WTC11 (cell line): ENCODE measurements around the gene FNDC3B.

ENCODE experiments used
- NR3C1 ChIP-seq: sonication (generic); formaldehyde crosslinking; conservative IDR thresholded peaks from 2 replicates; pipeline ENCODE4 v1.8.1; 2023; ENCODE audit warnings: low read depth, mild to moderate bottlenecking, missing genetic modification reagents
- ZNF219 ChIP-seq: sonication (generic); formaldehyde crosslinking; IDR thresholded peaks from 2 replicates; pipeline ENCODE4 v1.8.0; 2023; ENCODE audit warnings: missing genetic modification reagents, mild to moderate bottlenecking, borderline replicate concordance
- TF ChIP-seq, protein P1 (sequence below): fragments of 250-450 bp; sonication (Bioruptor Pico); IDR thresholded peaks from 2 replicates; pipeline ENCODE4 v1.9.0; 2021; ENCODE audit warnings: moderate library complexity, mild to moderate bottlenecking, inconsistent platforms, borderline replicate concordance
- TF ChIP-seq, protein P2 (sequence below): fragments of 200-600 bp; IDR thresholded peaks from 2 replicates; pipeline ENCODE4 v1.8.0; 2022; ENCODE audit warnings: antibody characterized with exemption
- TF ChIP-seq, protein P3 (sequence below): sonication (generic); formaldehyde crosslinking; IDR thresholded peaks from 2 replicates; pipeline ENCODE4 v1.8.0; 2023; ENCODE audit warnings: missing genetic modification reagents
- TF ChIP-seq, protein P4 (sequence below): sonication (generic); formaldehyde crosslinking; IDR thresholded peaks from 2 replicates; pipeline ENCODE4 v1.8.1; 2022; ENCODE audit warnings: low read depth, missing genetic modification reagents, borderline replicate concordance

DNA sequence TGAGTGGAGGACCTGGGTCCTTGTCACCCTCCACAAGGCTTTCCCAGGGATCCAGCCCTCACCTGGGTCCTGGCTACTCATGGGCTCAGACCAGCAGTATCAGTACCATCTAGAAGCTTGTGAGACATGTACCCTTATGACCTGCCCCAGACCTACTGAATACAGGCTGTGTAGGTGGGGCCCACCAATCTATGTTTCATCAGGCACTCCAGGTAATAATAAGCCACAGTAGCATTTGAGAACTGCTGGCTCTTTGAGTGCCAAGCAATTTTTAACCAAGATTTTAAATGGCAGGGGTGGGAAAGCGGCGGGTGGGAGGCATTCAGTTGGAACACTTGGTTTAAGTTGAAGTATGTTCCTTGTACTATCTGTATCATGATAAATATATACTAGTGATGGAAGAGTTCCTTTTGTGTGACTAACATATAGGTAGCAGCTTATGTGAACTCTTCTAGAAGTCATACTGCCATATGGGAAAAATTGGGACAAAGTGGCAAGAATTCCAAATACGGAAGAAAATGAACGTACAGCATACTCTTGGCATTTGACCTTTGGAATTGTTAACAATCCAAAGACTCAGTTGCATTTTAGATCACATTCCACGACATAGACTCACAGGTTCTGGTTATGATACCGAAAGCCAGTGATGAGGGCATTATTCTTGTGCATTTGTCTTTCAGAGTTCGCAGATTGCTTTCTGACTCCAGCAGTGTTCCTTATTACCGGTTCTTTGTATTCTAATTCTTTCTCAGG is 218.4 kb downstream of the FNDC3B start:
- TF ChIP-seq ZNF219 (CRISPR knock-in tag), result no peak
- TF ChIP-seq, protein P1, sequence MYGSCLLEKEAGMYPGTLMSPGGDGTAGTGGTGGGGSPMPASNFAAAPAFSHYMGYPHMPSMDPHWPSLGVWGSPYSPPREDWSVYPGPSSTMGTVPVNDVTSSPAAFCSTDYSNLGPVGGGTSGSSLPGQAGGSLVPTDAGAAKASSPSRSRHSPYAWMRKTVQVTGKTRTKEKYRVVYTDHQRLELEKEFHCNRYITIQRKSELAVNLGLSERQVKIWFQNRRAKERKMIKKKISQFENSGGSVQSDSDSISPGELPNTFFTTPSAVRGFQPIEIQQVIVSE (CRISPR knock-in tag), result no peak
- TF ChIP-seq, protein P2, sequence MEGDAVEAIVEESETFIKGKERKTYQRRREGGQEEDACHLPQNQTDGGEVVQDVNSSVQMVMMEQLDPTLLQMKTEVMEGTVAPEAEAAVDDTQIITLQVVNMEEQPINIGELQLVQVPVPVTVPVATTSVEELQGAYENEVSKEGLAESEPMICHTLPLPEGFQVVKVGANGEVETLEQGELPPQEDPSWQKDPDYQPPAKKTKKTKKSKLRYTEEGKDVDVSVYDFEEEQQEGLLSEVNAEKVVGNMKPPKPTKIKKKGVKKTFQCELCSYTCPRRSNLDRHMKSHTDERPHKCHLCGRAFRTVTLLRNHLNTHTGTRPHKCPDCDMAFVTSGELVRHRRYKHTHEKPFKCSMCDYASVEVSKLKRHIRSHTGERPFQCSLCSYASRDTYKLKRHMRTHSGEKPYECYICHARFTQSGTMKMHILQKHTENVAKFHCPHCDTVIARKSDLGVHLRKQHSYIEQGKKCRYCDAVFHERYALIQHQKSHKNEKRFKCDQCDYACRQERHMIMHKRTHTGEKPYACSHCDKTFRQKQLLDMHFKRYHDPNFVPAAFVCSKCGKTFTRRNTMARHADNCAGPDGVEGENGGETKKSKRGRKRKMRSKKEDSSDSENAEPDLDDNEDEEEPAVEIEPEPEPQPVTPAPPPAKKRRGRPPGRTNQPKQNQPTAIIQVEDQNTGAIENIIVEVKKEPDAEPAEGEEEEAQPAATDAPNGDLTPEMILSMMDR, result no peak
- TF ChIP-seq, protein P3, sequence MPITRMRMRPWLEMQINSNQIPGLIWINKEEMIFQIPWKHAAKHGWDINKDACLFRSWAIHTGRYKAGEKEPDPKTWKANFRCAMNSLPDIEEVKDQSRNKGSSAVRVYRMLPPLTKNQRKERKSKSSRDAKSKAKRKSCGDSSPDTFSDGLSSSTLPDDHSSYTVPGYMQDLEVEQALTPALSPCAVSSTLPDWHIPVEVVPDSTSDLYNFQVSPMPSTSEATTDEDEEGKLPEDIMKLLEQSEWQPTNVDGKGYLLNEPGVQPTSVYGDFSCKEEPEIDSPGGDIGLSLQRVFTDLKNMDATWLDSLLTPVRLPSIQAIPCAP (CRISPR knock-in tag), result no peak
- TF ChIP-seq, protein P4, sequence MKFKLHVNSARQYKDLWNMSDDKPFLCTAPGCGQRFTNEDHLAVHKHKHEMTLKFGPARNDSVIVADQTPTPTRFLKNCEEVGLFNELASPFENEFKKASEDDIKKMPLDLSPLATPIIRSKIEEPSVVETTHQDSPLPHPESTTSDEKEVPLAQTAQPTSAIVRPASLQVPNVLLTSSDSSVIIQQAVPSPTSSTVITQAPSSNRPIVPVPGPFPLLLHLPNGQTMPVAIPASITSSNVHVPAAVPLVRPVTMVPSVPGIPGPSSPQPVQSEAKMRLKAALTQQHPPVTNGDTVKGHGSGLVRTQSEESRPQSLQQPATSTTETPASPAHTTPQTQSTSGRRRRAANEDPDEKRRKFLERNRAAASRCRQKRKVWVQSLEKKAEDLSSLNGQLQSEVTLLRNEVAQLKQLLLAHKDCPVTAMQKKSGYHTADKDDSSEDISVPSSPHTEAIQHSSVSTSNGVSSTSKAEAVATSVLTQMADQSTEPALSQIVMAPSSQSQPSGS, result no peak
- no peak for TF ChIP-seq NR3C1
